ENCODE data around the gene TMEM47.

TMEM47 gene

GRCh38 chrX:34584781-34585180 is 72.3 kb downstream of the TMEM47 start:
- no peak for DNase-seq

GRCh38 chrX:34580069-34580468 is 77.0 kb downstream of the TMEM47 start:
- DNase-seq = no peak

- DNase-seq = no peak
Observed at GRCh38 chrX:34578237-34578636, 78.8 kb downstream of the TMEM47 start.

Data from NCI-H1436 treated with DMSO at 0.1 percent for 48 hours (cell line).